GM18951 (cell line): ENCODE data around the gene THEM4.

Source experiments
- POLR2A ChIP-seq: IDR thresholded peaks from 4 replicates; pipeline ENCODE4 v1.6.1; 2011; ENCODE audit warnings: mild to moderate bottlenecking; ENCODE audit not compliant: insufficient read length, insufficient read depth; ENCODE audit errors: extremely low read depth
- in situ Hi-C: fragments of 300-500 bp; cut with MboI; formaldehyde crosslinking; loops from one replicate; pipeline ENCODE4 v1.12.0; 2022; ENCODE audit warnings: low sequenced_read_pairs, mixed read lengths, inconsistent platforms; ENCODE audit not compliant: unreplicated experiment

Gene THEM4

DNA sequence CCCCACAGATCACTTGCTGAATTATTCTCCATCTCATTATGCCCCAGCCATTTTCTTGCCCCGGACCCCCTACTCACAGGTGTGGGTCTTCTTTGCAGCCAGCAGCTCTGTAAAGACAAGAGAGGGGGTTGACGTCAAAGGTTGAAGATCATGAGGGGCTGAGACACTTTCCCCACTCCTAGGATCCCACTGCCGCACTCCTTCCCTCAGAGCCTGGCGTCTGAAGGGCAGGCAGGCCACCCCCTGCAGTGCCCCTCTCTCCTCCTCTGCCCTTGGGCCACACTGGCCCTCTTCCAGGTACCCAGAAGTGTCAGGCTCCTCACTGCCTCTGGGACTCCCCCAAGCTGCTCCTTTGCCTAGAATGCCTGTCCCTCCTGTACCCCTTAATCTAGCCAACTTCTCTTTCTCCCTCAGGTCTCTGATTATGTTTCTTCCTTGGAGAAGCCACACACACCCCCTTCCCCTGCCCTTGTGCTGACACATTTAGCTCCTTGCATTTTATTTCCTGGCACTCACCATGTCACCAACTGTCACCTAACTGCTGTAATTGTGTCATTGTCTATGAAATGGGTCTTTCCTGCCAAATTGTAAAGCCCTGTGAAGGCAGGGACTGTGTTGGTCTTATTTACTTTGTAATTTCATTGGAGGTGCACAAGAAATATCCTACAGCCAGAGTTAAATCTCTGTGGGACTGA is 79.8 kb downstream of the THEM4 start:
- in situ Hi-C loops: loop anchor here (25.0 kb wide), 1 partner anchor 242 kb away; no protein-coding TSS in a partner anchor
- TF ChIP-seq POLR2A: no peak

DNA sequence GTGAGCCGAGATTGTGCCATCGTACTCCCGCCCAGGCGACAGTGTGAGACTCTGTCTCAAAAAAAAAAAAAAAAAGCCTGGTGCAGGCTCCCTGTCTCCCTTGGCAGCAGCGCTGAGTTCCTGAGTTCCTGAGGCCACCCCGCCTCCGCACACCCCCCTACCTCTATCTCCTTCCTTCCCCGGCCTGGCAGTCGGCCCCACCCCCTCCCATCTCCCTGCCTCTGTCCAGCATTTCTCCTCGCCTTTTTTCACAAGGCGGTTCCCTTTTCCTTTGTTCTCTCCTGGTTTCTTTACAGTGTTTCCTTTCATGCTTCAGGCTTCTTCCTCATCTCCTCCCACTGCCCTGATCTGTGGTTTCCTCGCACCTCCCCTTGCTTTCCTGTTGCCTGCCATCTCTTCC is 80.4 kb downstream of the THEM4 start:
- TF ChIP-seq POLR2A: no peak
- in situ Hi-C loops: loop anchor here (25.0 kb wide), 1 partner anchor 242 kb away; no protein-coding TSS in a partner anchor

DNA sequence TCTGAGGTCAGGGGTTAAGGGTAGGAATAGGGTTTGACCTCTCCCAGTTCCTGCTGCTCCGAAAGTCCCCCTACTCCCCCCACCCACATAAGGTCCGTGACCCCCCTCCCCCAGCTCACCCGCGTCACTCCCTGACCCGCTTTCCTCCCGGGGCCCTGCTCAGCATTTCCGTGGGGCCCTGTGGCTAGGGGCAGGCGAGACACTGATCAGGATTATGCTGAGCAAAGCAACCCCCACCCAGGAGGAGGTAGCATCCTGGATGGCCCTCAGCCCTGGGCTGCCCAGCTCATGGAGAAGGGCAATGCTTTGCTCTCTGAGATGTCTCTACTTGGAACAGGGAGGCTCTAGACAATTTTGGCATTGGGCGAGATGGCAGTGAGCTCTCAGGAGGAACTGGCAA is 81.5 kb downstream of the THEM4 start:
- no peak for TF ChIP-seq POLR2A
- in situ Hi-C loops: loop anchor here (25.0 kb wide), 1 partner anchor 241 kb away; no protein-coding TSS in a partner anchor

DNA sequence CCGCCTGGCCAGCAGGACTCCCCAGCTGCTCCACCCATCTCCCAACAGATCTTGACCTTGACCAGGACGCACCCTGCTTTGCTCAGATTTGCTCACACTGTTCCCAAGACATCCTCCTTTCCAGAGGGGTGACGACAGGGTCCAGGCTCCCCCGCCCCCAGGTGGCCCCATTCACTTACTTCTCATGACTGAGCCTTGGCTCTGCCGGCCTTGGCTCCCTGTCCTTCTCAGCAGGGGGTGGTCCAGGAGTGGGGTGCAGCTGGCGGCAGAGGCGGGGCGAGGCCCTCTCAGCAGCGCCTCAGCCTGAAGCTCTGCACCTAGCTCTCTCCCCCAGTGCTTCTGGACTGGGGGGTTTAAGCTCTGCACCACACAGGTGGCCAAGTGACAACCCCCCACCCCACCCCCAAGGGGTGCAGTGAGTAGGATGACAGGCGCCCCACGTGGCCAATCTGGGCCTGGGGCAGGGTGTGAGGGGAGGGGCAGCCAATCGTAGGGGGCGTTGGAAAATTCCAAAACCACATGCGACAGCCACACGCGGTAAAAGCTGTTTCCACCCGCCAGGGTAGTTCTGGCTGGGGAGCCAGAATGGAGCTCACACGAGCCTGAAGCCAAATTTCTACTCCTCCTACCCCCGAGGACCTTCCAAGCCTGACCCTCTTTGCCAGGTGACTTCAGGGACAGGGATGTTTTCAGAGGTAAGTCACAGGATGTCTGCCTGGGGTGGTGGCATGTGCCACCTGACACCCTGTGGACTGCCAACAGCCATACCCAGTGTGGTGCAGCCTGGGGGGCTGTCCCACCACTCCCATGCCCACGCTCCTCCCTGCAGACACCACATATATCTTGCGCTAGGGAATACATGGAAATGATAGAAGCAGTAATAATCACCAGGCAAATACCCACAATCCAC is 83.3 kb downstream of the THEM4 start:
- no peak for TF ChIP-seq POLR2A
- in situ Hi-C loops: loop anchor here (25.0 kb wide), 1 partner anchor 239 kb away; no protein-coding TSS in a partner anchor

DNA sequence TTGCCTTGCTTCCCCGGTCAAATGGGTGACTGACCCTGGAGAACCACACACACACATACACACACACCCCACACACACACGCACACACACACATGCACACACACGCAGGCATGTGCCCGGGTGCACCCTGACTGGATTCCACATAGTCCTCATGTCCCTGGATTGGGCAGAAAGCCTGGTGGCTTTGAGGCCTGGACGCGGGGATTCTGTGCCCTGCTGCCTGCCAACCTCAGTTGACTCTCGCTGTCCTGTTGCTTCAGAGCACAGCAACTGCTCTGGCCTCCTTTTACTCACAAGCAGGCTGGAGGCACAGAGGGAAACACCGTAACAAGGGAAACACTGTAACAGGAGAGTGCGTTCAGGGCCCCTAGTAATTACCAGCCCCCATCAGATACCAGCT is 84.1 kb downstream of the THEM4 start:
- TF ChIP-seq POLR2A: no peak
- in situ Hi-C loops: loop anchor here (25.0 kb wide), 1 partner anchor 238 kb away; no protein-coding TSS in a partner anchor
